Kidney epithelial cell (primary cell): ENCODE measurements around the gene ST13. TPM values are rescaled to one million over a fixed set of nuclear protein-coding genes. Genes with fewer than 3 reads are reported as not detected.

ENCODE experiments used
- DNase-seq: peaks from one replicate; pipeline ENCODE4 v3.0.0-alpha.2; 2010; ENCODE audit warnings: low read depth
- H3K27me3 ChIP-seq: 2 replicates; pipeline ENCODE4 v1.6.0; 2011; ENCODE audit warnings: low read length; ENCODE audit not compliant: control insufficient read depth, insufficient read depth
- H3K36me3 ChIP-seq: 2 replicates; pipeline ENCODE4 v1.5.1; 2011; ENCODE audit warnings: low read length; ENCODE audit not compliant: control insufficient read depth, insufficient read depth
- H3K4me3 ChIP-seq: 2 replicates; pipeline ENCODE4 v1.5.1; 2011; ENCODE audit warnings: low read depth, mild to moderate bottlenecking, control low read depth, low read length
- total RNA-seq: library from RNA; depleted of rRNA; stranded (reverse); fragments of >200 nt; gene quantifications from 2 replicates; pipeline ENCODE4 v1.2.3, GENCODE V29; 2015
- TF ChIP-seq, protein P1 (sequence below): IDR thresholded peaks from 2 replicates; pipeline ENCODE4 v1.5.1; 2011; ENCODE audit warnings: mild to moderate bottlenecking, moderate library complexity, low read length, control low read depth, inconsistent platforms; ENCODE audit not compliant: insufficient read depth, poor library complexity, severe bottlenecking

The ST13 gene
- total RNA-seq, 1 donor from 2014 or later: 160 TPM

DNA sequence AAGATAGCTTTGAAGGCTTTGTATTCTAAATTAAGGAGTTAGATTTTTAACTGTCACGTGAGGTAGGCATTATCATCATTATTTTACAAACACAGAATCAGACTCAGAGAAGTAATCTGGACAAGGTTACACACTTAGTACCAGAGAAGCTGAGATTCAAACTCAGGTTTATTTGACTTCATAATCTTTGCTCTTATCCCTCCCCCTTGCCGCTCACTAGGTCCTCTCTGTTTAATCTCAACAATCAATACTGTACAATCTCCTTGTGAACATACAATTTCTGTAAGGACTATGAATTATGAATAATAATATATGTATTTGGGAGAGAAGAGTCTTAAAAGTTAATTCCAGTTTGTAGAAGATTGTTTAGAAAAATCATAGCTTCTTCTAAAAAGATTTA, 10.7 kb upstream of the ST13 start:
- Histone ChIP-seq H3K27me3 (no peaks in the 10 kb centered on the region), H3K36me3 (peaks cover under 1% of the 10 kb centered on the region), H3K4me3 (no peak overlapping the region)
- TF ChIP-seq, protein P1, sequence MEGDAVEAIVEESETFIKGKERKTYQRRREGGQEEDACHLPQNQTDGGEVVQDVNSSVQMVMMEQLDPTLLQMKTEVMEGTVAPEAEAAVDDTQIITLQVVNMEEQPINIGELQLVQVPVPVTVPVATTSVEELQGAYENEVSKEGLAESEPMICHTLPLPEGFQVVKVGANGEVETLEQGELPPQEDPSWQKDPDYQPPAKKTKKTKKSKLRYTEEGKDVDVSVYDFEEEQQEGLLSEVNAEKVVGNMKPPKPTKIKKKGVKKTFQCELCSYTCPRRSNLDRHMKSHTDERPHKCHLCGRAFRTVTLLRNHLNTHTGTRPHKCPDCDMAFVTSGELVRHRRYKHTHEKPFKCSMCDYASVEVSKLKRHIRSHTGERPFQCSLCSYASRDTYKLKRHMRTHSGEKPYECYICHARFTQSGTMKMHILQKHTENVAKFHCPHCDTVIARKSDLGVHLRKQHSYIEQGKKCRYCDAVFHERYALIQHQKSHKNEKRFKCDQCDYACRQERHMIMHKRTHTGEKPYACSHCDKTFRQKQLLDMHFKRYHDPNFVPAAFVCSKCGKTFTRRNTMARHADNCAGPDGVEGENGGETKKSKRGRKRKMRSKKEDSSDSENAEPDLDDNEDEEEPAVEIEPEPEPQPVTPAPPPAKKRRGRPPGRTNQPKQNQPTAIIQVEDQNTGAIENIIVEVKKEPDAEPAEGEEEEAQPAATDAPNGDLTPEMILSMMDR: no peak
- no peak for DNase-seq

DNA sequence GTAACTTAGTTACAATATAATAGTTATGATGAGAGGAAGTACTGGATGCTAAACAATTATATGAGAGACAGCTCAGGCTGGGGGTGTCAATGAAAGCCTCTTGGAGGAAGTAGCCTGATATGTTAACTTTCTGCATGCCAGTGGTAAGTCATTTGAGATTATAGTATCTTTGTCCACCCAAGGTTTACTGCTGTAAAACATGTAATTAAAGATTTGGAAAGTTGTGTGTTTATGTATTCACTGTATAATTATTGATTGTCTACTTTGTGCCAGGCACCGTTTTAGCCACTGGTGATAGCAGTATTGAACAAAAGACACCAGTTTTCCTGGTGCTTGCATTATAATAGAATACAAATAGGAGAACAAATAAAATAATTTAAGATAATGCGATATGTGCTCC, 6.1 kb upstream of the ST13 start:
- H3K27me3 ChIP-seq: no peaks in the 10 kb centered on the region
- peaks cover 1% of the 10 kb centered on the region for H3K36me3 ChIP-seq
- TF ChIP-seq, protein P1: no peak
- DNase-seq: no peak
- no peak overlapping the region for H3K4me3 ChIP-seq

- TF ChIP-seq, protein P1: no peak
- DNase-seq: no peak
- Histone ChIP-seq H3K36me3 (peaks cover 1% of the 10 kb centered on the region), H3K27me3 (no peaks in the 10 kb centered on the region), H3K4me3 (no peak within 1 kb of the TSS)
Measured at GRCh38 chr22:40862013-40862412, 5.6 kb upstream of the ST13 start, which contains the start of gene DNAJB7. Gene DNAJB7 (minus strand): TSS chr22:40862113. CDS start chr22:40861994, 119 bp downstream.

- Histone ChIP-seq H3K4me3 (peak overlapping the region; percentile 97), H3K36me3 (peaks cover 1% of the 10 kb centered on the region), H3K27me3 (no peaks in the 10 kb centered on the region)
- TF ChIP-seq, protein P1: no peak
- DNase-seq: no peak
Measured at GRCh38 chr22:40857309-40857855, 943 bp upstream of the ST13 start.

DNA sequence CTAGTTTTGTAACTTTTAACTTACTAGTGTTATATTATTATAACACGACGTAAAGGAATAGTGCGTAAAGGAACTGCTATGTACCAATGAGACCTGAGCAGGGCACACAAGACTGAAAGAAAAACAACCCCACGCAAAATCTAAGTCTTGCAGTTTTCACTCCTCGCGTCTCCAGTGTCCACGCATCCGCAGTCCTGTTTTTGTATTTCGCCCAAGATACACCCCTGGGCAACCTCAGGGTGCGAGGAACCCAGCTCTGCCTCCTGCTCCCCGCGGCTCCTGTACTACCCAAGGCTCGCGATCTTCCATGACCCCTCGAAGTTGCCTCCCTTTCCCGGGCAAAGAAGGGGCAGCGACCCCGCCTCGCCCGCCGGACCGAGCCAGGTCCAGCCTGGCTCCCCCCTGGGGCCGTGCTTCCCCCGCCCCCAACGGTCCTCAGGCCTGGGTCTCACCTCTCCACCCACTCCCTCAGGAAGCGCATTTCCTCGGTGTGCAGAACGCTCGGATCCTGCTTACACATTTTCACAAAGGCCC, 393 bp downstream of the ST13 start:
- no peaks in the 10 kb centered on the region for H3K27me3 ChIP-seq
- no peaks in the 10 kb centered on the region for H3K36me3 ChIP-seq
- no peak for DNase-seq
- H3K4me3 ChIP-seq: peak overlapping the region; percentile 97
- TF ChIP-seq, protein P1: no peak
